Heart right ventricle (tissue), 16 donors: ENCODE measurements around the gene SH3BGRL. TPM values are rescaled to one million over a fixed set of nuclear protein-coding genes. Genes with fewer than 3 reads are reported as not detected.

ENCODE experiments used
- ATAC-seq, 8 donors: fragments of 200-7000 bp; cut with Tn5 transposase; one replicate each; pipeline ENCODE4 v1.9.1; 2020; ENCODE audit warnings: mild to moderate bottlenecking in 8 of 8, moderate library complexity in 8 of 8, moderate number of reproducible peaks in 1 of 8
- DNase-seq, 2 donors: peaks; one replicate each; pipeline ENCODE4 v3.0.0-alpha.2; 2020
- H3K27ac ChIP-seq, 10 donors: fragments of 200-600 bp; sonication (generic) in 2 of 10; one replicate each; pipeline versions ENCODE4 v1.5.0 to v1.8.0; 2020 to 2022; ENCODE audit warnings: mild to moderate bottlenecking in 3 of 10
- H3K27me3 ChIP-seq, 7 donors: fragments of 200-600 bp; one replicate each; pipeline ENCODE4 v1.8.0; 2021 to 2022; ENCODE audit warnings: mild to moderate bottlenecking in 2 of 7
- H3K36me3 ChIP-seq, 9 donors: fragments of 200-600 bp; sonication (generic) in 1 of 9; one replicate each; pipeline versions ENCODE4 v1.5.0 to v1.8.0; 2020 to 2022; ENCODE audit warnings: mild to moderate bottlenecking in 2 of 9
- H3K4me1 ChIP-seq, 9 donors: fragments of 200-600 bp; sonication (generic) in 1 of 9; one replicate each; pipeline versions ENCODE4 v1.5.0 to v1.8.0; 2020 to 2022; ENCODE audit warnings: mild to moderate bottlenecking in 4 of 9
- H3K4me3 ChIP-seq, 10 donors: fragments of 200-600 bp; sonication (generic) in 2 of 10; one replicate each; pipeline versions ENCODE4 v1.5.0 to v1.8.0; 2020 to 2022; ENCODE audit warnings: mild to moderate bottlenecking in 7 of 10, moderate library complexity in 2 of 10
- H3K9me3 ChIP-seq, 11 donors: fragments of 200-600 bp in 10 of 11; sonication (generic) in 2 of 11; one replicate each; pipeline versions ENCODE4 v1.5.0 to v1.8.0; 2013 to 2022; ENCODE audit warnings: mild to moderate bottlenecking in 2 of 11, control low read depth in 1 of 11, moderate library complexity in 1 of 11
- WGBS, 2 donors: extraction: QIAGEN DNeasy Blood & Tissue Kit; methylation state at CpG; one replicate each; pipeline ENCODE4 v1.1.7; 2013; ENCODE audit warnings: inconsistent platforms in 1 of 2; 5-methylcytosine and 5-hydroxymethylcytosine counted together
- intact Hi-C, 10 donors: fragments of 100-400 bp; cut with DNase I; formaldehyde crosslinking; loops; one replicate each; pipeline versions ENCODE4 v1.11.1 to v1.14.2; 2022
- polyA plus RNA-seq, 2 donors: library from polyadenylated mRNA; stranded (reverse); fragments of 200-250 nt; gene quantifications; one replicate each; pipeline ENCODE4 v1.2.3, GENCODE V29; 2013
- total RNA-seq, 10 donors: library from RNA; stranded (reverse); fragmentation: NEBNext Ultra II Directional in 3 of 10; extraction: Animal tissue kit (Norgen Biotek cat#: 25700) in 3 of 10; gene quantifications; one replicate each; pipeline versions ENCODE4 v1.2.1 to v1.2.4, GENCODE V29; 2021 to 2023
- TF ChIP-seq, protein P1 (sequence below), 9 donors: fragments of 200-600 bp; sonication (generic) in 2 of 9; IDR thresholded peaks; one replicate each; pipeline versions ENCODE4 v1.5.0 to v1.8.0; 2021 to 2022; ENCODE audit warnings: antibody characterized with exemption in 9 of 9, mild to moderate bottlenecking in 5 of 9, moderate library complexity in 1 of 9
- donor health status: Arrhythmogenic right ventricular cardiomyopathy.
- donor health status: ischemic (EF 13 %, LVEDD 7.1; RV severe dilation, severe dysfunction).
- donor health status: healthy with polysubstance abuse.
- donor health status: DM: no; HTN: yes; CAD: no.
- donor health status: DM: no; HTN: no; CAD: no.
- donor health status: ischemic (EF 25% LVEDD 6.9; RV normal size, moderate dysfunction).
- donor health status: ischemic (EF 25% LVEDD 5.7; RV mildly dilated, moderate dysfunction).
- donor health status: healthy.
- donor health status: DM: yes; HTN: yes; CAD: no.
- donor health status: Ischemic cardiomyopathy.
- donor health status: ischemic (EF 35%, LVEDD 5.7; RV mildly dilated, moderate dysfunction).
- donor health status: nonischemic (EF 11% LVEDD 7.7; RV severe dilation, severe dysfunction).
- donor health status: DM: yes; HTN: yes; CAD: no.
- donor health status: PGD.
- donor health status: ischemic (EF 29% LVEDD 5.4; RV normal size, mild dysfunction).
- donor health status: nonischemic (EF 23%, LVEDD 6.1; RV moderate dilation, normal function).

Gene SH3BGRL
- total and polyA plus RNA-seq, 12 donors, result 13.2 to 54.1 (median 23.6) TPM

DNA sequence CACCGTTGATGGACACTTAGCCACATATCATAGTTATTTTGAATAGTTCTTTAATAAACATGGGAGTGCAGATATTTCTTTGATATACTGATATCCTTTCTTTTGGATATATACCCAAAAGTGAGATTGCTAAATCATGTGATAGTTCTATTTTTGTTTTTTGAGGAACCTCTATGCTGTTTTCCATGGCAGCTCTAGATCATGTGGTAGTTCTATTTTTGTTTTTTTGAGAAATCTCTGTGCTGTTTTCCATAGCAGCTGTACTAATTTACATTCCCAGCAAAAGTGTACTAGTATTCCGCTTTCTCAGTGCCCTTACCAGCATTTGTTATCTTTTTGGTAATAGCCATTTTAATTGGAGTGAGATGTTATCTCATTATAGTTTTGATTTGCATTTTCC is 3.6 kb downstream of the SH3BGRL start:
- TF ChIP-seq, protein P1, sequence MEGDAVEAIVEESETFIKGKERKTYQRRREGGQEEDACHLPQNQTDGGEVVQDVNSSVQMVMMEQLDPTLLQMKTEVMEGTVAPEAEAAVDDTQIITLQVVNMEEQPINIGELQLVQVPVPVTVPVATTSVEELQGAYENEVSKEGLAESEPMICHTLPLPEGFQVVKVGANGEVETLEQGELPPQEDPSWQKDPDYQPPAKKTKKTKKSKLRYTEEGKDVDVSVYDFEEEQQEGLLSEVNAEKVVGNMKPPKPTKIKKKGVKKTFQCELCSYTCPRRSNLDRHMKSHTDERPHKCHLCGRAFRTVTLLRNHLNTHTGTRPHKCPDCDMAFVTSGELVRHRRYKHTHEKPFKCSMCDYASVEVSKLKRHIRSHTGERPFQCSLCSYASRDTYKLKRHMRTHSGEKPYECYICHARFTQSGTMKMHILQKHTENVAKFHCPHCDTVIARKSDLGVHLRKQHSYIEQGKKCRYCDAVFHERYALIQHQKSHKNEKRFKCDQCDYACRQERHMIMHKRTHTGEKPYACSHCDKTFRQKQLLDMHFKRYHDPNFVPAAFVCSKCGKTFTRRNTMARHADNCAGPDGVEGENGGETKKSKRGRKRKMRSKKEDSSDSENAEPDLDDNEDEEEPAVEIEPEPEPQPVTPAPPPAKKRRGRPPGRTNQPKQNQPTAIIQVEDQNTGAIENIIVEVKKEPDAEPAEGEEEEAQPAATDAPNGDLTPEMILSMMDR (IDR thresholded peaks at IDR 0.05), result no peak
- 90 to 94% methylated on average over 2 of the region's 2 CpGs for WGBS, 2 donors

DNA sequence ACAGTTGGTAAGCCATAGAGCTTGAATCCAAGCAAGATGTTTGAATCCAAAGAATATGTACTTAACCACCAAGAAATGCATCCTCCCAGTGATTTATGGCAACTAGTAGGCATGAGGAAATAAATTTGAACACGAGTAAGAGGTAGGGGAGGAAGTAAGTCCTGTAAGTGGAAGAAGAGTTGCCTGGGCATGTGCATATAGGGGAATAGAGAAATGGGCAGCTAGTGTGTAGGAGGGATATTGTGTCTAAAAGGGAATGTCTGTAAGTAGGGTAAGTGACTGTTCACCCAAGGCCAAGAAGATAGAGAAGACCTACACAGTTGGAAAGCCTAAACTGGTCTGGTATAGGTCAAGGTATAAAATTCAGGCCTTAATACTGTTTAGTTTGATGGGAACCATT is 4.6 kb downstream of the SH3BGRL start:
- no peak for DNase-seq
- no peak for ATAC-seq
- TF ChIP-seq, protein P1 (IDR thresholded peaks at IDR 0.05), result no peak
- peaks cover 0 to 11% (median 0%) of the 10 kb centered on the region in 9 donors for H3K4me1 ChIP-seq
- H3K27me3 ChIP-seq, result no peaks in the 10 kb centered on the region
- no peaks in the 10 kb centered on the region for H3K36me3 ChIP-seq
- intact Hi-C loops, result no loop called here
- no peak overlapping the region for H3K4me3 ChIP-seq
- WGBS, 2 donors, result 46 to 65% methylated on average over 1 of the region's 1 CpG
- H3K9me3 ChIP-seq, result no peaks in the 10 kb centered on the region
- no peak overlapping the region for H3K27ac ChIP-seq

More for the DNA sequence above, 3.6 kb downstream of the SH3BGRL start:
- Histone ChIP-seq H3K4me3 (no peak overlapping the region), H3K9me3 (no peaks in the 10 kb centered on the region), H3K36me3 (no peaks in the 10 kb centered on the region), H3K4me1 (peaks cover 0 to 18% (median 0%) of the 10 kb centered on the region in 9 donors), H3K27me3 (no peaks in the 10 kb centered on the region), H3K27ac (no peak overlapping the region)
- ATAC-seq, result no peak
- intact Hi-C loops, result no loop called here
- no peak for DNase-seq

DNA sequence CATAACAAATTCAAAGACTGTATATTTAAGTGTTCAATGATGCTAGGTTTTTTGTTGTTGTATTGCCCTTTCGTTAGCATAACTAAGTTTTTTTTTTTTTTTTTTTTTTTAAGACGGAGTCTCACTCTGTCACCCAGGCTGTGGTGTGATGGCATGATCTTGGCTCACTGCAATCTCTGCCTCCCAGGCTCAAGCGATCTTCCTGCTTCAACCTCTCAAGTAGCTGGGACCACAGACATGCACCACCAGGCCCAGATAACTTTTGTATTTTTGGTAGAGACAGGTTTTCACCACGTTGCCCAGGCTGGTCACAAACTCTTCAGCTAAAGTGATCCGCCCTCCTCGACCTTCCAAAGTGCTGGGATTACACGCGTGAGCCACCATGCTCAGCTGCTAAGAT is 7.0 kb downstream of the SH3BGRL start:
- WGBS, 2 donors, result 82 to 83% methylated on average over 7 to 8 of the region's 8 CpGs
- no peak for ATAC-seq
- TF ChIP-seq, protein P1 (IDR thresholded peaks at IDR 0.05), result no peak
- DNase-seq, result no peak
- Histone ChIP-seq H3K4me1 (peaks cover 0 to 9% (median 0%) of the 10 kb centered on the region in 9 donors), H3K9me3 (no peaks in the 10 kb centered on the region), H3K27ac (no peak overlapping the region), H3K27me3 (no peaks in the 10 kb centered on the region), H3K4me3 (no peak overlapping the region), H3K36me3 (no peaks in the 10 kb centered on the region)
- intact Hi-C loops, result no loop called here

DNA sequence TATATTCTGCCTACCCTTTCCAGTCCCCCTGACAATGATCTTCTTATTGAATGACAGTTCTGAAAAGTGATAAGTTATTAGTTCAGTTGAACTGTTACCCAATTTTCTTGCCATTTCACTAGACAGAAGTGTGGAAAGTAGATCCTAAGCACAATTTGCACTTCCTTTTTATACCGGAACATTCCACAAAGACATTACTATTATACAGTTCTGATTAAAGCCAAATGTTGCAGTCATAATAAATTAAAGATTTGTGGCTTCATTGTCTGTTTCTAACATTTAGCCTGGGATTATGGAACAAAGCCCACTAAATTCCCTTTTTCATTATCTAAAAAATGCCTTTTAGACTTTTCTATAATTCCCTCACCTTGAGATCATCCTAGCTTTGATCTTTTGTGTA is 13.8 kb downstream of the SH3BGRL start:
- WGBS, 2 donors, result 59 to 60% methylated on average over 1 of the region's 1 CpG
- Histone ChIP-seq H3K9me3 (no peaks in the 10 kb centered on the region), H3K27ac (no peak overlapping the region), H3K4me1 (no peaks in the 10 kb centered on the region), H3K36me3 (no peaks in the 10 kb centered on the region), H3K27me3 (no peaks in the 10 kb centered on the region), H3K4me3 (no peak overlapping the region)
- intact Hi-C loops, result no loop called here
- DNase-seq, result no peak
- TF ChIP-seq, protein P1 (IDR thresholded peaks at IDR 0.05), result no peak
- ATAC-seq, result no peak
